IPS-15b (cell line): ENCODE results near the gene TNXB.
A peak's percentile ranks its signal among the peaks of the same experiment; 100 is the strongest.

Source experiments
- H3K27me3 ChIP-seq: one replicate; pipeline ENCODE4 v1.6.1; 2013; ENCODE audit warnings: low read length; ENCODE audit not compliant: control insufficient read depth, insufficient read depth
- H3K36me3 ChIP-seq: one replicate; pipeline ENCODE4 v1.6.1; 2013; ENCODE audit warnings: low read length; ENCODE audit not compliant: control insufficient read depth, insufficient read depth
- H3K4me1 ChIP-seq: one replicate; pipeline ENCODE4 v1.6.1; 2013; ENCODE audit warnings: mild to moderate bottlenecking, low read length; ENCODE audit not compliant: control insufficient read depth, insufficient read depth
- H3K4me3 ChIP-seq: one replicate; pipeline ENCODE4 v1.5.1; 2013; ENCODE audit warnings: low read depth, low read length
- H3K9ac ChIP-seq: one replicate; pipeline ENCODE4 v1.6.1; 2013; ENCODE audit warnings: low read depth, mild to moderate bottlenecking, low read length
- H3K9me3 ChIP-seq: one replicate; pipeline ENCODE4 v1.6.1; 2013; ENCODE audit warnings: mild to moderate bottlenecking, low read length; ENCODE audit not compliant: control insufficient read depth, insufficient read depth

The TNXB gene, protein sequence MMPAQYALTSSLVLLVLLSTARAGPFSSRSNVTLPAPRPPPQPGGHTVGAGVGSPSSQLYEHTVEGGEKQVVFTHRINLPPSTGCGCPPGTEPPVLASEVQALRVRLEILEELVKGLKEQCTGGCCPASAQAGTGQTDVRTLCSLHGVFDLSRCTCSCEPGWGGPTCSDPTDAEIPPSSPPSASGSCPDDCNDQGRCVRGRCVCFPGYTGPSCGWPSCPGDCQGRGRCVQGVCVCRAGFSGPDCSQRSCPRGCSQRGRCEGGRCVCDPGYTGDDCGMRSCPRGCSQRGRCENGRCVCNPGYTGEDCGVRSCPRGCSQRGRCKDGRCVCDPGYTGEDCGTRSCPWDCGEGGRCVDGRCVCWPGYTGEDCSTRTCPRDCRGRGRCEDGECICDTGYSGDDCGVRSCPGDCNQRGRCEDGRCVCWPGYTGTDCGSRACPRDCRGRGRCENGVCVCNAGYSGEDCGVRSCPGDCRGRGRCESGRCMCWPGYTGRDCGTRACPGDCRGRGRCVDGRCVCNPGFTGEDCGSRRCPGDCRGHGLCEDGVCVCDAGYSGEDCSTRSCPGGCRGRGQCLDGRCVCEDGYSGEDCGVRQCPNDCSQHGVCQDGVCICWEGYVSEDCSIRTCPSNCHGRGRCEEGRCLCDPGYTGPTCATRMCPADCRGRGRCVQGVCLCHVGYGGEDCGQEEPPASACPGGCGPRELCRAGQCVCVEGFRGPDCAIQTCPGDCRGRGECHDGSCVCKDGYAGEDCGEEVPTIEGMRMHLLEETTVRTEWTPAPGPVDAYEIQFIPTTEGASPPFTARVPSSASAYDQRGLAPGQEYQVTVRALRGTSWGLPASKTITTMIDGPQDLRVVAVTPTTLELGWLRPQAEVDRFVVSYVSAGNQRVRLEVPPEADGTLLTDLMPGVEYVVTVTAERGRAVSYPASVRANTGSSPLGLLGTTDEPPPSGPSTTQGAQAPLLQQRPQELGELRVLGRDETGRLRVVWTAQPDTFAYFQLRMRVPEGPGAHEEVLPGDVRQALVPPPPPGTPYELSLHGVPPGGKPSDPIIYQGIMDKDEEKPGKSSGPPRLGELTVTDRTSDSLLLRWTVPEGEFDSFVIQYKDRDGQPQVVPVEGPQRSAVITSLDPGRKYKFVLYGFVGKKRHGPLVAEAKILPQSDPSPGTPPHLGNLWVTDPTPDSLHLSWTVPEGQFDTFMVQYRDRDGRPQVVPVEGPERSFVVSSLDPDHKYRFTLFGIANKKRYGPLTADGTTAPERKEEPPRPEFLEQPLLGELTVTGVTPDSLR (N-terminal part only)

DNA sequence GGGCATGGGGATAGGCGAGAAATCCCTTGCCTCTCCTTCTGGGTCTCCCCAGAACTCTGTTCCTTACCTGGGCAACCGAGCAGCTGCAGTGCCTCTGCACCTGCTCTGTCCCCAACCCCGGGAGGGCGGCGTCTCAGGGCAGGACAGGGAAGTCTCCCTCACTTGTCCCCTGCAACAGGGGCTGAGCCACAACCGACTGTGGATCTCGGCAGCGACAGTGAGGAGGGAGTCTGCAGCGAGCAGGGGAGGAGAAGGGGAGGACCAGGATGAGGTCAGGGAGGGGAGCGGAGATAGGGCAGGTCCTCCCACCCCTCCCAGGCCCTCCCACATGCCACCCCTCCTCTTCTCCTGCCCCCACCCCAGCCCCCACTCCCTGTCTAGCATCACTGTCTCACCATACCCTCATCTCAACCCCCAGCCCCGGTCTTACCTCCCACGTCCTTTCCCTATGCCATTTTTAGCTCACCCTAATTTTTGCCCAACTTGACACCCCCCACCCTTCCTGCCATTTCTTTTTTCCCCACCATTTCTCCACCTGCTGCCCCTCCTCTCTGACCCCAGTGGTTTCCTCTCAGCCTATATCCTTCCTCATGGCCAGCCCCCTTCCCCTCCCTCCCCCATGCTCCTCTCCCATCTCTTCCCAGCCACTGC is at the start of gene TNXB:
TSS of gene TNXB (minus strand) at position 225 of the 651 bp plus-strand sequence. CDS start 11,140 bp downstream, outside the sequence.
- Histone ChIP-seq H3K4me3 (peak within 1 kb of the TSS; percentile 32), H3K4me1 (peaks cover 10% of the 10 kb centered on the region), H3K9ac (peak within 1 kb of the TSS; percentile 70), H3K27me3 (peaks cover 17% of the 10 kb centered on the region), H3K9me3 (no peaks in the 10 kb centered on the region), H3K36me3 (no peaks in the 10 kb centered on the region)

DNA sequence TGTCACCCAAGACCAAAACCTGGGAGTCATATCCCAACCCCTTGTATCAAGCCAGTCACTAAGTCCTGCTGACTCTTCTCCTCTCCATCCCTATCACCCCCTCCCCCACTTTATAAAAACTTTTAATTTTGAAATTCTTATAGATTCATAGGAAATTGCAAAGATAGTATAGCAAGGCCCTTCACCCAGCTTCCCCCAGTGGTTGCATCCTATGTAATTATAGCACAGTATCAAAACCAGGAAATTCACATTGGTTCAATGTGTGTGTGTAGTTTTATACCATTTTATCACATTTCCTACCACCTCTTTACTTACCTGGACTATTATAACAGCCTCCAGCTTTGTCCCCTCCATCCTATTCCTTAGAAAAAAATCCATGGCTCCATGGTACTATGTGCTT is 48.9 kb upstream of the TNXB start:
- Histone ChIP-seq H3K9me3 (no peaks in the 10 kb centered on the region), H3K36me3 (peaks cover 12% of the 10 kb centered on the region), H3K27me3 (peaks cover 2% of the 10 kb centered on the region), H3K9ac (no peak overlapping the region), H3K4me1 (peaks cover 3% of the 10 kb centered on the region), H3K4me3 (no peak overlapping the region)

DNA sequence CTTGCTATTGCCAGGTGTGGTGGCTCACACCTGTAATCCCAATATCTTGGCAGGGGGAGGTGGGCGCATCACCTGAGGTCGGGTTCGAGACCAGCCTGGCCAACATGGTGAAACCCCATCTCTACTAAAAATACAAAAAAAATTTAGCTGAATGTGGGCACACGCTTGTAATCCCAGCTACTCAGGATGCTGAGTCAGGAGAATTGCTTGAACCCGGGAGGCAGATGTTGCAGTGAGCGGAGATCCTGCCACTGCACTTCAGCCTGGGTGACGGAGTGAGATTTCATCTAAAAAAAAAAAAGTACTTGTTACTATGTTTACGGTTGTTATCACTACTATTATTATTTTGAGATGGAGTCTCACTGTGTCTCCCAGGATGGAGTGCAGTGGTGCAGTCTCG is 47.8 kb upstream of the TNXB start:
- H3K27me3 ChIP-seq, result peaks cover 14% of the 10 kb centered on the region
- H3K9me3 ChIP-seq, result no peaks in the 10 kb centered on the region
- no peak overlapping the region for H3K4me3 ChIP-seq
- H3K36me3 ChIP-seq, result peaks cover 9% of the 10 kb centered on the region
- H3K9ac ChIP-seq, result no peak overlapping the region
- H3K4me1 ChIP-seq, result peaks cover 13% of the 10 kb centered on the region

DNA sequence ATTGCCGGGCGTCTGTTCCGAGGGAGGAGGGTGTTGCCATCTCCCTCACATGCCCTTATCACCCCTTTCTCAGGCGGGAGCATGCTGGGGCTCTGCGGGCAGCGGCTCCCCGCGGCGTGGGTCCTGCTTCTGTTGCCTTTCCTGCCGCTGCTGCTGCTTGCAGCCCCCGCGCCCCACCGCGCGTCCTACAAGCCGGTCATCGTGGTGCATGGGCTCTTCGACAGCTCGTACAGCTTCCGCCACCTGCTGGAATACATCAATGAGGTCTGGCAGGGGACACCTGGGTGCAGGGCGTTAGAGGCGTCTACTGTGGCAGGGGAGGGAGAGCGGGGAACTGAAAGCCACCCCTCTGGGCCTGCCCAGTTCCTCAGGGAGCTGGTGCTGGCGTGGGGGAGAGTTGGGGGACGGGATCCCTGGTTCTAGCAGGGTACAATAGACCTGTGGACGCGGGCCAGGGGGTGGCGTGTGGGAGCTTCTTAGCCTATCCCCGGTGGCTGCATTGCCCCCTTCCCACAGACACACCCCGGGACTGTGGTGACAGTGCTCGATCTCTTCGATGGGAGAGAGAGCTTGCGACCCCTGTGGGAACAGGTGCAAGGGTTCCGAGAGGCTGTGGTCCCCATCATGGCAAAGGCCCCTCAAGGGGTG is 45.5 kb upstream of the TNXB start:
- Histone ChIP-seq H3K27me3 (peaks cover 32% of the 10 kb centered on the region), H3K4me1 (peaks cover 16% of the 10 kb centered on the region), H3K9ac (peak overlapping the region; percentile 67), H3K36me3 (peaks cover 9% of the 10 kb centered on the region), H3K4me3 (peak overlapping the region; percentile 92), H3K9me3 (no peaks in the 10 kb centered on the region)

DNA sequence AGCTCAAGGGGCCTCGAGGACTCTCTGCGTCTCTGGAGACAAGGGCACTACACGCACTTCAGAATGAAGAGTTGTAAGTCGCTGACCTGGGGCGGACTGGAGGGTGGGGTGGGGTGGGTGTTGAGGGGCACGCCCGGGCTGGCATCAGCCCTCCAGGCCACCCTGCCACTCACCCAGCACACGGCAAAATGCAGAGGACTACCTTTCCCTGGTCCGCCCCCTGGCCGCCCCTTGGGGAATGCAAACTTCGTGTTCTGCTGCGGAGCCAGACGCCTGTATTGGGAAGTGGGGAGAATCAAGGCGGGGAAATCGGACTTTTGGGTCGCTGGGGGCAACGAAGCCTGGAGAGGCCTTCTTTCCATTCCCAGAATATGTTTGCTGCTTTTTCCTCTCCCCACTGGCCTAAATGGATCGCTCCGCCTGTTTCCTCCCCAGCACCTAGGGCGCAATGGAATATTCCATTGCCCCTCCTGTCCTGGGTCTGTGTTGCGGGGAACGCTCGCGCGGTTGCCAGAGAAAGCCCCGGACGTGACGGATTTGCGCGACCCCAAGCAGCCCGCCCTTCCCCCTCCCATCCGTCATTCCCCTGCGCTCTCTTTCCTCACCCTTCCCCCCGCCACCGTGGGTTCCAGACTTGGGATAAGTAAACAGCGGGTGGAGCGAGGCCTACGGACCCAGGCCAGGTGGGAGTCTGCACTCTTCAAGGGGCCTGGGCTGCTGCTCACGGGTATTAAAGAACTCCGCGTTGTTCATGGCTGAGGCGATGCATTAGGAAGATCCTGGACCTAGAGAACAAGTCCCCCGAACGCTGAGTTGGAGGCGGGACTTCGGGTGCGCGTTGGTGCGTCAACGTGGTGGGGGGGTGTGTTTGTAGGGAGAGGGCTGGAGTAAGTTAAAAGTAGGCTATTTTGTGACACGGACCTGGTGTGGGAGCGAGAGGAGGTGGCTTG is 44.7 kb upstream of the TNXB start, which contains the start of gene PPT2:
TSS of gene PPT2 (plus strand) at position 578 of the 950 bp plus-strand sequence. CDS start 454 bp downstream, outside the sequence.
- Histone ChIP-seq H3K4me1 (peaks cover 16% of the 10 kb centered on the region), H3K27me3 (peaks cover 40% of the 10 kb centered on the region), H3K9me3 (no peaks in the 10 kb centered on the region), H3K36me3 (peaks cover 9% of the 10 kb centered on the region), H3K9ac (peak within 1 kb of the TSS; percentile 67), H3K4me3 (peak within 1 kb of the TSS; percentile 92)

DNA sequence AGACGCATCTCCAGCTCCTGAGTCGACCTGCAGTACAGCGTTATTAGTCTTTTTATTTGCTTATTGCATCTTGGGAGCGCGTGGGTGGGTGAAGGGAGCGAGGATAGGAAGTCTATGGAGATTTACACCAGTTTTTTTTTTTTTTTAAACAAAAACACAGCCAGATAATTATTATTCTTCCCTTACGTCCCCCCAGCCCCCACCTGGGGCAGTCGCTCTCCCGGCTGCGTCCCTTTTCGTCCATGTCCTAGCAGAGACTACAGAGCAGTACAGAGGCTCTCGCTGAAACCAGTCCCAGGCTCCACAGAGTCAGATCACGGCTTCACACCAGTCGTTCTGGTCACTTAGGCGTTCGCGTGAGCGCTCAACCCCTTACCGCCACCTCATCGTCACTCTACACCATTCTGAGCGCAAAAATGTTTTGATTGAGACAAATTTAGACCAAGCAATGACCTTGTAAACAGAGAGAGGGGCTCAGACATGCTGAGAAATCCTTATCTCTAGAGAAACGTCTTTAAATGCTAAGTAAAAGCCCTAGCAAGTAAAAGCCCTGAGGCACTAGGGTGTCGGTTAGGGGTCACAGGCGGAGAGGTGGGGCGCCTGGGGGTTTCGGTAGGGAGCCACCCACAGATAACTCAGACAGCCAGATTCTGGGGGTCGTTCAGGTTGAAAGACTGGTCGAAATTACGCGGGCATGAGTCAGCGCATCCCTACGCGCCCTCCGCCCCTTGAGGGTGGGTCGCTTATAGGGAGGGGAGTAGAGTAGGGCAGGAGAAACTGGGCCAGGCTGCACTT is 43.8 kb upstream of the TNXB start:
- Histone ChIP-seq H3K9me3 (no peaks in the 10 kb centered on the region), H3K36me3 (peaks cover 5% of the 10 kb centered on the region), H3K27me3 (peaks cover 41% of the 10 kb centered on the region), H3K4me3 (peak overlapping the region; percentile 92), H3K9ac (no peak overlapping the region), H3K4me1 (peaks cover 16% of the 10 kb centered on the region)

DNA sequence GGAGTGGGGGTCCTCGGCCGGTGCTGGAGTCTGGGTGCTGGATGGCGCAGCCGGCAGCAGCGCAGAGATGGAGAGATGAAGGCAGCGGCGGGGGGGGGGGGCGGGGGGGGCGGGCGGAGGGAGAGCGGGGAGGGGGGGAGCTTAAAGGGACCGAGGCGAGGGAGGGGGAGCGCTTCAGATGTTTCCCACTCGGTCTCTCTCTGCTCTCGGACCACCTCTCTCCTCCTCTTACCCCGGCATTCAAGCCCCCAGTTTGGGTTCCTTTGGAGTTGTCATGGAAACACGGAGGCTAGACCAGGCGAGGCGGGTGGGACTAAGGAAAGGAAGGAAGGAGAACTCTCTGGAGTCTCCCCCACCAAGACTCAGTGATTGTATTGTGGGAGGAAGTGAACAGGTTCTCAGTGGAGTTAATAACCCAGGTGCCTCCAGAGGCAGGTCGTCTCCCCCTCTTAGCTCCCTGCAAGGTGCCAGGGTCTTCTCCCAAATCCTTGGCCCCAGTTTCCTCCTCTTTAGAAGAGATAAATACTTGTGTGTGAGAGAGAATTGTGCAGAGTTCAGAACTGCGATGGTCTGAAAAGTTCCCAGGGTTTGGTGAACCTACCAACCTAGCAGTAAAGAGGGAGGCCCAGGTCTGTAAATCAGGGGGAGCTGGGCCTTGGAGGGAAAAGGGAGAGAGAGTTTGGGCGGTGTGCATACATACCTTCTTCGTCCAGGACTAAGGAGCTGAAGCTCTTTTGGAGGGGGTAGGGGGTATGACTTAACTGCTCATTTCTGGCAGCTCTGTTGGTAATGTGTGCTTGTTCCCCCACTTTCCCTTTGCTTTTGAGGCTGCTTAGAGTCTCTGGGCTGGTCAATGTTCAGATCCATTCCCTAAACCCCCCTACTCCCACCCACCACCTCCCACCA is 43.0 kb upstream of the TNXB start, which contains the start of gene PRRT1:
TSS of gene PRRT1 (minus strand) at position 77 of the 906 bp plus-strand sequence. CDS start 112 bp downstream, outside the sequence.
- peak within 1 kb of the TSS; percentile 92 for H3K4me3 ChIP-seq
- H3K27me3 ChIP-seq, result peaks cover 45% of the 10 kb centered on the region
- no peaks in the 10 kb centered on the region for H3K36me3 ChIP-seq
- H3K9ac ChIP-seq, result no peak within 1 kb of the TSS
- H3K4me1 ChIP-seq, result peaks cover 16% of the 10 kb centered on the region
- no peaks in the 10 kb centered on the region for H3K9me3 ChIP-seq

DNA sequence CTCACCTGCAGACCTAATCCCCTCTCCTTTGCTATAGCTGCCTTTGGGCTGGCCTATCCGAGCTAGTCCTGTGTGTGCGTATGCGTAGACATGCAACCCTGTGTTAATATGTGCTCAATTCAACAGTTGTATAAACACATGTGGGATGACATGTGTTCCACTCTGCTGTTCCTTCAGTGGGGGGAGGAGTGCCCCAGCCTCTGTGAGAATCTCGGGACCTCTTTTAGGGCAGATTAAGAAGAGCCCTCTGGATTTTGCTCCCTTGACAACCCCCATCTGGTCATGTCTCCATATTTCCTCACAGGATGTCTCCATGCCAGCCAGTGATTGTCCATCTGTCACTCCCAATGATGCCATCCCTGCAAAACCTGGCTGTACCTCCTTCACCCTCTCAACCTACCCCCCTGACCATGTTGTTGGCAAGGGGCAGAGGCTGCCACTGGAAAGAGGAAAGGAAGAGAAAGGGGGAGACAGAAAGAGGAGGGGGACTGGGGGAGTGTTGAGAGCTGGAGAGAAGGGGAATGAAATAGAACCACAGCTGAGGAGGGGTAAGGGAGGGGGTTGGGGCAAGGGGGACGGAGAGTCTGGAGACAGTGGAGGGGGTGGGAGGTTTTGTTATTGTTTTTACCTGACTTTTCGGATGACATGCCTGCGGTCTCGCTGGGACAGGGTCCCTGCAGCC is 42.2 kb upstream of the TNXB start:
- peak overlapping the region; percentile 31 for H3K4me3 ChIP-seq
- peaks cover 48% of the 10 kb centered on the region for H3K27me3 ChIP-seq
- no peaks in the 10 kb centered on the region for H3K36me3 ChIP-seq
- H3K4me1 ChIP-seq, result peaks cover 22% of the 10 kb centered on the region
- no peak overlapping the region for H3K9ac ChIP-seq
- no peaks in the 10 kb centered on the region for H3K9me3 ChIP-seq
